Nephron progenitor cell (in vitro differentiated cells): ENCODE data around the gene B9D1.

Source experiments
- DNase-seq: peaks from one replicate; pipeline ENCODE4 v3.0.0; 2021
- H3K27ac Mint-ChIP-seq: 2 replicates; pipeline ENCODE4 v1.8.0; 2021; ENCODE audit warnings: mild to moderate bottlenecking, moderate library complexity, mixed read lengths
- H3K27me3 Mint-ChIP-seq: 2 replicates; pipeline ENCODE4 v1.8.0; 2021; ENCODE audit warnings: mild to moderate bottlenecking, low read depth, mixed read lengths; ENCODE audit not compliant: poor library complexity
- H3K36me3 Mint-ChIP-seq: 2 replicates; pipeline ENCODE4 v1.8.0; 2021; ENCODE audit warnings: low read depth, mixed read lengths
- H3K4me1 Mint-ChIP-seq: 2 replicates; pipeline ENCODE4 v1.8.0; 2021; ENCODE audit warnings: mixed read lengths
- H3K4me3 Mint-ChIP-seq: 2 replicates; pipeline ENCODE4 v1.8.0; 2021; ENCODE audit warnings: mild to moderate bottlenecking, moderate library complexity, mixed read lengths
- H3K9me3 Mint-ChIP-seq: 2 replicates; pipeline ENCODE4 v1.8.0; 2021; ENCODE audit warnings: mild to moderate bottlenecking, moderate library complexity, mixed read lengths
- CTCF ChIP-seq: fragments of 200-600 bp; sonication (generic); IDR thresholded peaks from 2 replicates; pipeline ENCODE4 v1.5.0; 2021; ENCODE audit warnings: antibody characterized with exemption

Gene B9D1

GRCh38 chr17:19298569-19299213, 63.8 kb downstream of the B9D1 start:
- Mint-ChIP-seq H3K4me3 (no peak overlapping the region), H3K4me1 (peaks cover 25% of the 10 kb centered on the region), H3K27ac (no peak overlapping the region), H3K36me3 (no peaks in the 10 kb centered on the region), H3K27me3 (no peaks in the 10 kb centered on the region), H3K9me3 (no peaks in the 10 kb centered on the region)
- DNase-seq: no peak
- no peak for TF ChIP-seq CTCF

GRCh38 chr17:19296786-19297778, 65.4 kb downstream of the B9D1 start:
- no peak for TF ChIP-seq CTCF
- peaks cover 30% of the 10 kb centered on the region for H3K4me1 Mint-ChIP-seq
- no peak overlapping the region for H3K4me3 Mint-ChIP-seq
- no peak for DNase-seq
- H3K27me3 Mint-ChIP-seq: no peaks in the 10 kb centered on the region
- H3K9me3 Mint-ChIP-seq: no peaks in the 10 kb centered on the region
- H3K36me3 Mint-ChIP-seq: no peaks in the 10 kb centered on the region
- H3K27ac Mint-ChIP-seq: peak overlapping the region; percentile 89

- H3K27me3 Mint-ChIP-seq: peaks cover 4% of the 10 kb centered on the region
- H3K27ac Mint-ChIP-seq: peak overlapping the region; percentile 57
- H3K4me1 Mint-ChIP-seq: peaks cover 42% of the 10 kb centered on the region
- no peak for DNase-seq
- H3K4me3 Mint-ChIP-seq: no peak overlapping the region
- no peaks in the 10 kb centered on the region for H3K36me3 Mint-ChIP-seq
- no peaks in the 10 kb centered on the region for H3K9me3 Mint-ChIP-seq
- TF ChIP-seq CTCF: no peak
These were observed 66.9 kb downstream of the B9D1 start for GRCh38 chr17:19295473-19296135.

GRCh38 chr17:19294443-19294842, 68.1 kb downstream of the B9D1 start:
- no peak overlapping the region for H3K27ac Mint-ChIP-seq
- no peaks in the 10 kb centered on the region for H3K9me3 Mint-ChIP-seq
- no peak for DNase-seq
- no peak for TF ChIP-seq CTCF
- H3K4me1 Mint-ChIP-seq: peaks cover 52% of the 10 kb centered on the region
- H3K36me3 Mint-ChIP-seq: no peaks in the 10 kb centered on the region
- H3K27me3 Mint-ChIP-seq: peaks cover 4% of the 10 kb centered on the region
- H3K4me3 Mint-ChIP-seq: no peak overlapping the region
